ENCODE results near the gene BCAS3.

The BCAS3 gene

GRCh38 chr17:61133853-61134252, 456.2 kb downstream of the BCAS3 start:
- Histone ChIP-seq H3K4me1 (ENCODE audit: low read depth, poor library complexity, severe bottlenecking) (peaks cover 8% of the 10 kb centered on the region), H4K20me1 (ENCODE audit: insufficient read depth) (no peaks in the 10 kb centered on the region)

DNA sequence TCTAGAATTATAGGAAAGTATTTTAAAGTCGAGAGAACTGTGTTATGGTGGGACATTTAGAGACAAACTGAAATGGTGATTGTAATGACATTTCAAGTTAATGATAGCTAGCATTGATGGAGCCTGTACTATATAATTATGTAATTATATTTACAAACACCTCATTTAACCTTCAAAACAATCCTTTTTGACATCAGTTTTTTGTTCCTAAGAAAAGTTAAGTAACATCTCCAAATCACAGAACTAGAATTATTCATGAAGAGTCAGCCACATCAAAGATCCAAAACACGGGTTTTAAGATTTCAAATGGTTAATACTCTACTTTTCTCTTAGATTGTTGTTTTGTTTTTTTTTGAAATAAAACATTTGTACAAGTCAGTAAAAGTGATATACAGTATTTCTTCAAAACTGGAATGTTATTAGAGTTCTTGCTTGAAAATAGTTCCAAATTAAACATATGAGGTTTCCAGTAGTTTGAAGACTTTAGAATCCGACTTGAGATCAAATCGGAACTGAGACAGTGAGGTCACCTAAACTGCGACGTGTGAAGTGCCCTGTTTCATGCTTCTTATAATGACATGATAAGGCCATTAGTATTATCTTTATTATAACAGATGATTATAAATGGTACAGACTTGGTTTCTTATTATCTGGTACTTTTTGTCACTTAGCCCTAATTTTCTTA, 457.0 kb downstream of the BCAS3 start:
- Histone ChIP-seq H3K36me3 (ENCODE audit: insufficient read depth) (no peaks in the 10 kb centered on the region), H3K27ac (no peak overlapping the region), H3K79me2 (ENCODE audit: insufficient read depth, low read depth) (no peaks in the 10 kb centered on the region), H3K27me3 (ENCODE audit: insufficient read depth, low read depth) (no peaks in the 10 kb centered on the region), H3K4me2 (no peak overlapping the region), H2AFZ (ENCODE audit: low read depth) (no peak overlapping the region), H3K4me3 (IDR thresholded peaks at IDR 0.05; ENCODE audit: insufficient read depth, low read depth, low read length) (no peak overlapping the region), H3K4me1 (ENCODE audit: low read depth, poor library complexity, severe bottlenecking) (peaks cover 17% of the 10 kb centered on the region), H4K20me1 (ENCODE audit: insufficient read depth) (no peaks in the 10 kb centered on the region), H3K9ac (no peak overlapping the region)
- TF ChIP-seq, protein P1, sequence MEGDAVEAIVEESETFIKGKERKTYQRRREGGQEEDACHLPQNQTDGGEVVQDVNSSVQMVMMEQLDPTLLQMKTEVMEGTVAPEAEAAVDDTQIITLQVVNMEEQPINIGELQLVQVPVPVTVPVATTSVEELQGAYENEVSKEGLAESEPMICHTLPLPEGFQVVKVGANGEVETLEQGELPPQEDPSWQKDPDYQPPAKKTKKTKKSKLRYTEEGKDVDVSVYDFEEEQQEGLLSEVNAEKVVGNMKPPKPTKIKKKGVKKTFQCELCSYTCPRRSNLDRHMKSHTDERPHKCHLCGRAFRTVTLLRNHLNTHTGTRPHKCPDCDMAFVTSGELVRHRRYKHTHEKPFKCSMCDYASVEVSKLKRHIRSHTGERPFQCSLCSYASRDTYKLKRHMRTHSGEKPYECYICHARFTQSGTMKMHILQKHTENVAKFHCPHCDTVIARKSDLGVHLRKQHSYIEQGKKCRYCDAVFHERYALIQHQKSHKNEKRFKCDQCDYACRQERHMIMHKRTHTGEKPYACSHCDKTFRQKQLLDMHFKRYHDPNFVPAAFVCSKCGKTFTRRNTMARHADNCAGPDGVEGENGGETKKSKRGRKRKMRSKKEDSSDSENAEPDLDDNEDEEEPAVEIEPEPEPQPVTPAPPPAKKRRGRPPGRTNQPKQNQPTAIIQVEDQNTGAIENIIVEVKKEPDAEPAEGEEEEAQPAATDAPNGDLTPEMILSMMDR (conservative IDR thresholded peaks at IDR 0.05; ENCODE audit: low read depth, low read length): no peak

More at GRCh38 chr17:61133853-61134252, 456.2 kb downstream of the BCAS3 start:
- Histone ChIP-seq H3K36me3 (ENCODE audit: insufficient read depth) (no peaks in the 10 kb centered on the region), H3K27ac (no peak overlapping the region), H2AFZ (ENCODE audit: low read depth) (no peak overlapping the region), H3K9ac (no peak overlapping the region), H3K27me3 (ENCODE audit: insufficient read depth, low read depth) (no peaks in the 10 kb centered on the region), H3K4me3 (IDR thresholded peaks at IDR 0.05; ENCODE audit: insufficient read depth, low read depth, low read length) (no peak overlapping the region), H3K4me2 (no peak overlapping the region), H3K79me2 (ENCODE audit: insufficient read depth, low read depth) (no peaks in the 10 kb centered on the region)
- TF ChIP-seq, protein P1 (conservative IDR thresholded peaks at IDR 0.05; ENCODE audit: low read depth, low read length): no peak

GRCh38 chr17:61135782-61136181, 458.1 kb downstream of the BCAS3 start:
- no peaks in the 10 kb centered on the region for H3K27me3 ChIP-seq (ENCODE audit: insufficient read depth, low read depth)
- TF ChIP-seq, protein P1 (conservative IDR thresholded peaks at IDR 0.05; ENCODE audit: low read depth, low read length): no peak
- H2AFZ ChIP-seq (ENCODE audit: low read depth): no peak overlapping the region
- no peak overlapping the region for H3K4me2 ChIP-seq
- peaks cover 19% of the 10 kb centered on the region for H3K4me1 ChIP-seq (ENCODE audit: low read depth, poor library complexity, severe bottlenecking)
- no peaks in the 10 kb centered on the region for H4K20me1 ChIP-seq (ENCODE audit: insufficient read depth)
- H3K4me3 ChIP-seq (IDR thresholded peaks at IDR 0.05; ENCODE audit: insufficient read depth, low read depth, low read length): no peak overlapping the region
- H3K36me3 ChIP-seq (ENCODE audit: insufficient read depth): no peaks in the 10 kb centered on the region
- no peak overlapping the region for H3K27ac ChIP-seq
- no peaks in the 10 kb centered on the region for H3K79me2 ChIP-seq (ENCODE audit: insufficient read depth, low read depth)
- no peak overlapping the region for H3K9ac ChIP-seq

GRCh38 chr17:61136296-61136695, 458.6 kb downstream of the BCAS3 start:
- TF ChIP-seq, protein P1 (conservative IDR thresholded peaks at IDR 0.05; ENCODE audit: low read depth, low read length): no peak
- H3K4me2 ChIP-seq: no peak overlapping the region
- no peak overlapping the region for H3K27ac ChIP-seq
- H3K79me2 ChIP-seq (ENCODE audit: insufficient read depth, low read depth): no peaks in the 10 kb centered on the region
- peaks cover 19% of the 10 kb centered on the region for H3K4me1 ChIP-seq (ENCODE audit: low read depth, poor library complexity, severe bottlenecking)
- H2AFZ ChIP-seq (ENCODE audit: low read depth): no peak overlapping the region
- H3K4me3 ChIP-seq (IDR thresholded peaks at IDR 0.05; ENCODE audit: insufficient read depth, low read depth, low read length): no peak overlapping the region
- no peaks in the 10 kb centered on the region for H4K20me1 ChIP-seq (ENCODE audit: insufficient read depth)
- H3K36me3 ChIP-seq (ENCODE audit: insufficient read depth): no peaks in the 10 kb centered on the region
- H3K27me3 ChIP-seq (ENCODE audit: insufficient read depth, low read depth): no peaks in the 10 kb centered on the region
- H3K9ac ChIP-seq: no peak overlapping the region

All from KMS-11 (cell line).